Body of pancreas (tissue), 4 donors: ENCODE results near the gene ARPC5. TPM values are rescaled to one million over a fixed set of nuclear protein-coding genes. Genes with fewer than 3 reads are reported as not detected.

ENCODE experiments used
- ATAC-seq: fragments of 150-250 bp; one replicate; pipeline ENCODE4 v1.9.1; 2016
- DNase-seq, 4 donors: peaks; one replicate each; pipeline ENCODE4 v3.0.0-alpha.2; 2019
- H3K27ac ChIP-seq, 4 donors: fragments of 200-600 bp; sonication (generic); 1 replicate in 3 of 4; 2 replicates in 1 of 4; pipeline versions ENCODE4 v1.5.1 to v1.6.1; 2016 to 2019; ENCODE audit warnings: mild to moderate bottlenecking in 1 of 4, mixed read lengths in 1 of 4, moderate library complexity in 1 of 4
- H3K27me3 ChIP-seq, 2 donors: fragments of 200-600 bp; sonication (generic); one replicate each; pipeline ENCODE4 v1.6.0; 2016; ENCODE audit warnings: mild to moderate bottlenecking in 1 of 2
- H3K36me3 ChIP-seq, 2 donors: fragments of 200-600 bp; sonication (generic); replicated peaks in 1 of 2; 2 replicates each; pipeline ENCODE4 v1.5.1; 2016; ENCODE audit warnings: low read depth in 2 of 2; ENCODE audit not compliant: insufficient read depth in 1 of 2
- H3K4me1 ChIP-seq: fragments of 200-600 bp; sonication (generic); one replicate; pipeline ENCODE4 v1.6.0; 2016
- H3K4me3 ChIP-seq, 2 donors: fragments of 200-600 bp; sonication (generic); 1 replicate in 1 of 2; 2 replicates in 1 of 2; pipeline ENCODE4 v1.5.1; 2016 to 2019
- H3K9me3 ChIP-seq, 3 donors: fragments of 200-600 bp; sonication (generic); 1 replicate in 2 of 3; 2 replicates in 1 of 3; pipeline ENCODE4 v1.5.1; 2016
- CTCF ChIP-seq, 7 experiments: fragments of 450-650 bp in 4 of 7; fragments of 200-600 bp in 3 of 7; sonication (generic) in 3 of 7; IDR thresholded peaks; one replicate each; pipeline ENCODE4 v1.5.1; 2016 to 2019; ENCODE audit warnings: antibody characterized with exemption in 7 of 7
- POLR2A ChIP-seq, 3 donors: fragments of 450-650 bp; IDR thresholded peaks; one replicate each; pipeline ENCODE4 v1.6.1; 2016; ENCODE audit warnings: antibody characterized with exemption in 3 of 3, mild to moderate bottlenecking in 2 of 3
- WGBS, 2 donors: methylation state at CpG; one replicate each; pipeline ENCODE4 v1.1.5; 2017; 5-methylcytosine and 5-hydroxymethylcytosine counted together
- intact Hi-C: fragments of 100-400 bp; cut with DNase I; formaldehyde crosslinking; loops from one replicate; pipeline ENCODE4 v1.15.1; 2023
- total RNA-seq, 2 donors: library from RNA; depleted of rRNA; stranded (reverse); fragments of >200 nt; gene quantifications; one replicate each; pipeline ENCODE4 v1.1.0, GENCODE V29; 2016

ARPC5 gene
- total RNA-seq, 2 donors from 2014 or later: 29.3 to 52.4 TPM

GRCh38 chr1:183652107-183652506, 16.5 kb upstream of the ARPC5 start:
- ATAC-seq: no peak
- intact Hi-C loops: loop anchor here (5.0 kb wide), 1 partner anchor 270 kb away; no protein-coding TSS in a partner anchor

GRCh38 chr1:183651612-183652011, 16.0 kb upstream of the ARPC5 start:
- Histone ChIP-seq H3K9me3 (no peaks in the 10 kb centered on the region), H3K27me3 (no peaks in the 10 kb centered on the region), H3K36me3 (no peaks in the 10 kb centered on the region), H3K27ac (no peak overlapping the region), H3K4me3 (no peak overlapping the region), H3K4me1 (peaks cover 6% of the 10 kb centered on the region)
- WGBS, 2 donors: 55 to 74% methylated on average over 5 of the region's 5 CpGs
- no peak for TF ChIP-seq POLR2A (IDR thresholded peaks at IDR 0.05)
- no peak for TF ChIP-seq CTCF (IDR thresholded peaks at IDR 0.05)
- no peak for DNase-seq
- intact Hi-C loops: loop anchor here (5.0 kb wide), 1 partner anchor 271 kb away; no protein-coding TSS in a partner anchor
- ATAC-seq: no peak

More at GRCh38 chr1:183652107-183652506, 16.5 kb upstream of the ARPC5 start:
- H3K4me3 ChIP-seq: no peak overlapping the region
- no peaks in the 10 kb centered on the region for H3K27me3 ChIP-seq
- H3K4me1 ChIP-seq: peaks cover 6% of the 10 kb centered on the region
- no peak for DNase-seq
- H3K9me3 ChIP-seq: no peaks in the 10 kb centered on the region
- WGBS, 2 donors: 58 to 63% methylated on average over 1 of the region's 1 CpG
- TF ChIP-seq CTCF (IDR thresholded peaks at IDR 0.05) (no peak), POLR2A (IDR thresholded peaks at IDR 0.05) (no peak)
- no peak overlapping the region for H3K27ac ChIP-seq
- H3K36me3 ChIP-seq: no peaks in the 10 kb centered on the region

GRCh38 chr1:183648042-183648441, 12.5 kb upstream of the ARPC5 start:
- Histone ChIP-seq H3K27ac (no peak overlapping the region), H3K9me3 (no peaks in the 10 kb centered on the region), H3K4me1 (no peaks in the 10 kb centered on the region), H3K36me3 (no peaks in the 10 kb centered on the region), H3K4me3 (no peak overlapping the region), H3K27me3 (no peaks in the 10 kb centered on the region)
- ATAC-seq (no peak), DNase-seq (no peak)
- WGBS, 2 donors: 79 to 88% methylated on average over 8 of the region's 8 CpGs
- no peak for TF ChIP-seq CTCF (IDR thresholded peaks at IDR 0.05)
- TF ChIP-seq POLR2A (IDR thresholded peaks at IDR 0.05): no peak
- intact Hi-C loops: no loop called here

- H3K4me1 ChIP-seq: no peaks in the 10 kb centered on the region
- TF ChIP-seq CTCF (IDR thresholded peaks at IDR 0.05) (no peak), POLR2A (IDR thresholded peaks at IDR 0.05) (no peak)
- H3K9me3 ChIP-seq: no peaks in the 10 kb centered on the region
- ATAC-seq (no peak), DNase-seq (no peak)
- H3K36me3 ChIP-seq: no peaks in the 10 kb centered on the region
- H3K27ac ChIP-seq: no peak overlapping the region
- no peak overlapping the region for H3K4me3 ChIP-seq
- intact Hi-C loops: no loop called here
- H3K27me3 ChIP-seq: no peaks in the 10 kb centered on the region
These were observed 11.2 kb upstream of the ARPC5 start for GRCh38 chr1:183646776-183647175.

- DNase-seq (no peak), ATAC-seq (no peak)
- no peaks in the 10 kb centered on the region for H3K4me1 ChIP-seq
- H3K27ac ChIP-seq: no peak overlapping the region
- 77 to 78% methylated on average over 5 of the region's 5 CpGs for WGBS, 2 donors
- H3K4me3 ChIP-seq: no peak overlapping the region
- TF ChIP-seq POLR2A (IDR thresholded peaks at IDR 0.05): no peak
- no peak for TF ChIP-seq CTCF (IDR thresholded peaks at IDR 0.05)
- intact Hi-C loops: no loop called here
- no peaks in the 10 kb centered on the region for H3K9me3 ChIP-seq
- H3K27me3 ChIP-seq: no peaks in the 10 kb centered on the region
- H3K36me3 ChIP-seq: no peaks in the 10 kb centered on the region
These were observed 9.9 kb upstream of the ARPC5 start for GRCh38 chr1:183645531-183645930.
